IPS-NIHi7 (cell line): ENCODE measurements around the gene ZNF366.
A peak's percentile ranks its signal among the peaks of the same experiment; 100 is the strongest.

Experiments used
- DNase-seq: peaks from one replicate; pipeline ENCODE4 v3.0.0; 2012; ENCODE audit warnings: mixed read lengths; ENCODE audit errors: extremely low spot score

The ZNF366 gene

DNA sequence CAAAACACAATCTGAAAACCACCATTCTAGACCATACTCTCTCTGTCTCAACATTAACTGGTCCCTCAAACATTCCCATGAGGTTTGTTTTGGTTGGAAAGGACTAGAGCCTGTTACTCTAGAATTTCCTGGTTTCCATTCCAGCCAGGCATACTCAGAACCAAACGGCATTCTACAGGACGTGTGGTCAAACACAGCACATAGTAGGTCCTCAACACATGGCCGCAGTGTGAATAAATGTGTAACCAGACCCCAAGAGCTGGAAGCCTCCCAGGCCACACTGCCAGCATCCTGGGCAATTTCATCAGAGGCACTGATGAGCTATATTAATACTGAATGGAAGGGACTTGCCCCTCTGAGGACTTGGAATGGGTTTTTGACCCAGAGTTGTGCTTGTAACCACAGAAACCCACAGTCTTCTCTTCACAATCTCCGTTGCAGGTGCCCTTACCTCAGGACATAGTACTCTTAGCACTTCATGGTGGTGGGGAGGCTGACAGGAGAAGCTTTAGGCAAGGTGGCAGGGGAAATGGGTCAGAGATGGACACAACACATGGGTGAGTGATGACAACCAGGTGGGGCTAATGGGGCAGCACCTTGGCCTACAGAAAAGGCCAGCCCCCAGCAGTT is 66.0 kb downstream of the ZNF366 start:
- DNase-seq, result no peak

DNA sequence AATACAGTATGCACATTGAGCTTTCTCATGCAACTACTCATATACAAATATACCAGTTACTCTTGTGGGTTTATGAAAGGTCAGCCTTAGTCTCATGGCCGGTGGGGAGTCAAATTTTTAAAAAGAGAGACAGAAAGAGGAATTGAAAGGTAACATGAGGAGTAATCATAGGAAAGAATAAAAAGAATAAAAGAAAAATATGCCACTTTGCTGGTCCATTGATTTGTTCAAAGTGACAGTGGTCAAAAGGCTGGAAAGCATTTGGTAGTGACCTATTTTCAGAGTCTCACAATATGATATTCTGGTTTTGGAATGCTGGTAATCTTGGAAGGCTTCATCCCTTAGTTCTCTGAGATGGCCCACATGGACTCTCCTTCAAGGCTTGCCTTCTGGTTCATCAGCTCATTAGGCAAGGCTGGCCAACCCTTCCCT is 67.0 kb downstream of the ZNF366 start:
- no peak for DNase-seq

DNA sequence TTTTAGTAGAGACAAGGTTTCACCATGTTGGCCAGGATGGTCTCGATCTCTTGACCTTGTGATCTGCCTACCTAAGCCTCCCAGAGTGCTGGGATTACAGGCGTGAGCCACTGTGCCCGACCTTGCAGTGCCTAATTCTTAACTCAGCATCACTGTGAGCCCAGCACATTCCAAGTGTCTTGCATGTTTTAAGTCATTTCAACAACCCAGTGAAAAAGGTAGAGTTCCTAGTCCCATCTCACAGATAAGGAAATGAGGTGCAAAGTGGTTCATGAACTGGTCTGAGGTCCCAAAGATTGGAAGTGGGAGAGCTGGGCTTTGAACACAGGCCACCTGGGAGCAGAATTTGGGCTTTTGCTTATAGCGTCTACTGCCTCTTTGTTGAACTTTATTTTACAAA is 68.0 kb downstream of the ZNF366 start:
- DNase-seq, result no peak

DNA sequence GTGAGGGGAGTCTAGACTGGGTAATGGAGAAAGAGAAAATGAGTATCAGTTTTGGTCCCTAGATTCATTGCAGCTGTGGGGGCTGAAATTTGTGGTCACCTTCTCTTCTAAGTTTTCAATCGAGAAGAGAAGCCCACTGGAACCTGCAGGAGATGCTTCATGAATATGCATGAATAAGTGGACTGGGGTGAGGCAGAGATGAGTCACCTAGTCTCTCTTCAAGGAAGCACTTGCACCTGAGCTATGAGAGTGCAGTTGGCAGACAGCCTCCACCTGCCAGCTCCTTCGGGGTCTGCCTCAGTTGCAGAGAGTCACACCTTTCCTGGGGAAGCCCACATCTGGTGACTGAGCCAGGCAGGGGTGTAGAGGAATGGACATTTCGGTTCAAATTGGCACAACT is 69.1 kb downstream of the ZNF366 start:
- no peak for DNase-seq

DNA sequence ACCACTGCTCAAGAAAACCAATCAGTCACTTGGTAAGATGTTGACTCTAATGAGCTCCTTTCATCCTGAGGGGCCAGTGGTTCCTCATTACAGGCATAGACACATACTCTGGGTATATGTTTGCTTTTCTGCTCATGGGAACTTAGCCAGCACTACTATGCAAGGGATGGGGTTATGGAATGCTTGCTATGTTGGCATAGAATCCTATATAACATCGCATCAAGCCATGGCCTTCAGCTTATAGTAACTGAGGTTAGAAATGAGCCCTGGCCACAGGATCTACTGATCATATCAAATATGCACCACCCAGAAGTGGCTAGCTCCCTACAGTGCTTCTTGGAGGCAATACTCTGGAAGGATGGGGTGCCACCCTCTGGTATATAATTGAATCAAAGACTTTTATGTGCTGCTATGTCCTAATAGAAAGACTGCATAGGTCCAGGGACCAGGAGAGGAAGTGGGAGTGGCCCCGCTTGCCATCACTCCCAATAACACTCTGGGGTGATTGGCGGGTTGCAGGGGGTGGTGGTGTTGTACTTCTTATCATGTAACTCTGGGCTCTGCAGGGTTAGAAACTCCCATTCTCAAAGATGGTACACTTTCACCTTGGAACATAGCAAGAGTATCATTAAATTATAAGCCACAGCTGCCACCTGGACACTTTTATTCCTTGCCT is 70.3 kb downstream of the ZNF366 start:
- no peak for DNase-seq

DNA sequence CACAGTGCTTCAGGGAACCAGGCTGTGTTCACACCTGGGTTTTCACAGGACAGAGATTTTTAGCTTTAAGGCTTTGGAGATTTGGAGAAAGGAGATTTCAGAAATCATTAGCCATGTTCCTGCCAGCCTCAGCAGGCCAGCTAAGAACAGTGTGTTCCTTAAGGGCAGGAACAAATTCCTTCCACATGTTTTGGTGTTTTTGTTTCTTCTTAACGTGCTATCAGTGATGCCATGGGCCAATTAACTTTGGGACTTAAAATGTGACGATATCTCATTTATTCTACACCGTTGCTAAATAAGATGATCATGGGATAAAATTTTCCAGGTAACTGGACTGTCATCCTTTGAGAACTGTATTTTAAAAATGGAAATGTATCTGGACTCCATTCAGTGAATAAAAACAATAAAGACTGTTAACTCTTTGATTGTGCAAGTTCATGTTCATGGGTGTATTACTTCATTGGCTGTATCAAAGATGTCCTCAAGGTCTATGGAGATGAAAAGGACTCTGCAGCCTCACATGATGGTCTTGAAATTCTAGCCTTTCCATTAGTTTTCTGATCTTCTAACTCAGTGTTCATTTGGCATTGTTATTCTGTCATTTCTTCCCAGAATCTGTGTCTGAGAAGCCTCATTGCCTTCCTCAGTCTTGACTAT is 72.3 kb downstream of the ZNF366 start:
- no peak for DNase-seq

DNA sequence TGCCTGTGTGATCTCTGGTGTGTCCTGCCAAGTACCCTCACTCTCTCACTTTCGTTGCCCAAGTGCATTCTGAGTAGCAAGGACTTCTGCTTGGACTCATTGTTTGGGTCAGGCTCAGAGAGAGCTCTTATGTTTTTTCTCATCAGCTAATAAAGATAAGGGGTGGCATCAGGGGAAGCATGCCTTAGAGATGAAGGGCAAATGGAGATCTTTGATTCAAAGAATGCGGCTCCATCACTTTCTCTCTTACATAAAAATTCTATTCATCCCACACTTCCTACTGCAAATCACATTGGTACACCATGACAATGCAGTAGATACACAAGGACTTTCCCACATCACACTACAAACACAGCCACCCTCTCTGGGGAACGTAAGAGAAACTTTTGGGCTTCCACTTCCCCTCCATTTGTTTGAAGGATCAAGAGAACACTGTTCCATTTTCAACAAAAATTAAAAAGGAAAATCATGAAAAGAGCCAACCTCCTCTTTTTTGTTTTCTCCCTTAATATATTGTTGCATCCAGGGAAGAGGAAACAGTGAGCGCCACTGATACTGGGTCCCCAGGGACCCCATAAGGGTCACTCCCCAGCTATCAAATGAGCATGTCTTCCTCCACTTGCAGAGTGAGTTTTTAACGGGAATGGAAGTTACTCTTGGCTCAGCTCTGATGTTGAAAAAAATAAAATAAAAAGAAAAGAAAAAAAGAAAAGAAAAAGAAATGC is 73.0 kb downstream of the ZNF366 start:
- DNase-seq, result no peak

DNA sequence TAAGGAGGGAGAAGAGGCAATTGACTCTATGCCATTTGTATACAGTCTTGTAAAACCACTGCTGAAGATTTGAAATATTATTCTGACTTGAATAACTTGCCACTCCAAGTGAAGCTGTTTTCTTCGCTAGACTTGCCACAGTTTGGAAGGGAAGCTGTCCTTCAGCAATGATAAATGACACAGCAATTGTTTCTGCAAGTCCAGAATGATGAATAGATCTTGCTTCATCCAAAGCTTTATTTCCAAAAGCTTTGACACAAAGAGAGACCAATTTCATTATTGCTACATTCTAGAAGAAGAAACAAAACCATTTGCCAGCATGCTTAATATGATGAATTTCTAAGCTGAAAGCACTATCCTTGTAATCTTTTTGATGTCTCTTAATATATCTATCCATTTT is 73.7 kb downstream of the ZNF366 start:
- no peak for DNase-seq

DNA sequence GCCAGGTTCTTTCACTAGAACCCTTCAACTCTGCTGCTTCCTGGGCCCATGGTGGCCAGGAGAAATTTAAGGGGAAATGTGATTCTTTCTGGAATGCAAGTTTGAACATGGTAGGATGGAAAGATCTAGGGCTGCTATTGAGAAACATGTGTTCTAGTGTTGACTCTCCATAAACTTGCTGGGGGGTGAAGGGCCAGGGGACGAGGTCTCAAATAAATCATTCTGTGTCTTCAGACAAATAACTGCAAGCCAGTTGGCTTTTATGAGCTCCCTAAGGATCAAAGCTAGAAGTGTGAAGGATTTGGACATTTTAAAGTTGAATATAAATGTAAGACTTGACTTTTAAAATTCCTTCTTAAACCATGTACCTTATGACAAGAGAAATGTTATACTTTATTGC is 78.5 kb downstream of the ZNF366 start:
- DNase-seq, result no peak

DNA sequence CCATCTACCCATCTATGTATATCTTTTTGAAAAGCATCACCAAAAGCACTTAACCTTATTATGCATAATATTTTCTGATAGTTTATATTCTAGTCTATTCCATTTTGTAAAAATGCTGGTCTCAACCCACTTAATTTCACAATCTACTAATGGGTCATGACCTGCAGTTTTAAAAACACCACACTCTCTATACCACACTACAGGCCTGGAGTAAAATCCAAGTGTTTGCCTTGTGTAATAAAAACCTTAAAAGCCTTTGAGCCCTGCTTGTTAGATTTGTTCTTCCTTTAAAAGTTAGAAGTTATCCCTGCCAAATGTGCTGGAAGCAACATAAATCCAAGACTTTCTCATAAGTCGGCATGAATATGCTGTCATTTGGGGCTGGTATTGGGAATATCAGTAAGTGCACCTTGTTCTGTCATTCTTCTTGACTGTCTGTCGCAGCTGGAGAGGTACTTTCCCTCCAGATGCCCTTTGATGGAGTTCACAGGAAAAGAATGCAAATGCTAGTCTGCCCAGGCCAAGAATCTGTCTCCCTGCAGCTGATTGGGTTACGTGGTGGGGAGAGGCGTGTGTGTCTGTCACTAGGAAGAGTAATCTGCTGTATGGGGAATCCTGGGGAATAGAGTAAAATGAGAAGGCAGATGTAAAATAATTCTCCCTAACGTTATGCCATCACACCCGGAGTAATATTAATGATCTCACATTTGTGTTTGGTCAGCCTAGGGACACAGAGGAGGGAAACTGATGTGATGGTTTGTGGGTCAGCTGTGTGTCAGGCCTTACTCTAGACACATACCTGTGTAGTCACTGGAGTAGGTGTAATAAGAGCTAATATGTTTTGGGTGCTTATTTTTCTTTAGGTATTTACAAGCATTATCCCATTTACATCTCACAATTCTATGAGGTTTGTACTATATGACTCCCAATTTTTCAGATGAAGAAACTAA is 79.4 kb downstream of the ZNF366 start:
- DNase-seq, result peak; percentile 65

DNA sequence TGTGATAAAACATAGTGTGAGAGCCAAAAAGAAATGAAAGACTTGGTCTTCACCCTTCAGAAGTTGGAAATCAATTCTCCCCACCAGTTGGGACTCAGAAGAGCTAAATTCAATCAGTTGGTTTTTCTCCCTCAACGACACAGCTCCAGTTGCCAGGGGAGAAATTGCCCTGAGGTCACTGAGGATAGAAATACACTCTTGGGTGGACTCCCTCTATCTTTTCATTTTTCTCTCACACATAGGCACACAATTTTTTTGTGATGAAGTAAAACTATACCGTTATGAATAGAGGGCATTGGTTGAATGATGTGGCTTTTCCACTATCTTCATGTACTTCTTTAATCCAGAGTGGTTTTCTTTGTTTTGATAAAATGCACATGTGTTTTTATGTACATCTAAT is 80.2 kb downstream of the ZNF366 start:
- no peak for DNase-seq

DNA sequence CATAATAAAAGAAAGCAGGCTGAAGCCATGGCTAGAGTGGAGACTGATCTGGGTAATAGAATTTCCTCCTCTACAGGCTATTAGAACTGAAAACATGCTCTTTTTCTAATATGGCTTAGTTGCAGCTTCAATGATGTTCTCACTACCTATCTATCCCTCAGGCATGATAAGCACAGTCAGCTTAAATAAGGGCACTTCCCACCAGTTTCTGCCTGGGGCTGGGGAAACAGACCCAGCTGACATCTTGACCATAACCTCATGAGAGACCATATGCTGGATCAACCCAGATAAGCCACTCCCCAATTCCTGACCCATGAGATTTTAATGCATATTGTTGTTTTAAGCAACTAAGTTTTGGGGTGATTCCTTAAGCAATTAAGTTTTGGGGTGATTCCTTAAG is 81.2 kb downstream of the ZNF366 start:
- no peak for DNase-seq

DNA sequence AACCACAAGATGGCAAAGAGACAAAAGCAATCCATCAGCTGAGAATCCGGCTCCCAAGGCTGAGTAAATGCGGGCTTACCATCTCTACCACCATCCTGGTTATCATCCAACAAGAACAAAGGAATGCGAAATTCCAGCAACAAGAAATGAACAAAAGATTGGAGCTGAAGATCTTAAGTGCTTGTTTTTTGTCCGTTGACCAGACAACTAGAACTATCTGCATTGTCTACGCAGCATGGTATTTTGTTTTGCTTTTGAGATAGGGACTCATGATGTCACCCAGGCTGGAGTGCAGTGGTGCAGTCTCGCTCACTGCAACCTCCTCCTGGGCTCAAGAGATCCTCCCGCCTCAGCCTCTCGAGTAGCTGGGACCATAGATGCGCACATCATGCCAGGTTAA is 88.9 kb downstream of the ZNF366 start:
- no peak for DNase-seq

DNA sequence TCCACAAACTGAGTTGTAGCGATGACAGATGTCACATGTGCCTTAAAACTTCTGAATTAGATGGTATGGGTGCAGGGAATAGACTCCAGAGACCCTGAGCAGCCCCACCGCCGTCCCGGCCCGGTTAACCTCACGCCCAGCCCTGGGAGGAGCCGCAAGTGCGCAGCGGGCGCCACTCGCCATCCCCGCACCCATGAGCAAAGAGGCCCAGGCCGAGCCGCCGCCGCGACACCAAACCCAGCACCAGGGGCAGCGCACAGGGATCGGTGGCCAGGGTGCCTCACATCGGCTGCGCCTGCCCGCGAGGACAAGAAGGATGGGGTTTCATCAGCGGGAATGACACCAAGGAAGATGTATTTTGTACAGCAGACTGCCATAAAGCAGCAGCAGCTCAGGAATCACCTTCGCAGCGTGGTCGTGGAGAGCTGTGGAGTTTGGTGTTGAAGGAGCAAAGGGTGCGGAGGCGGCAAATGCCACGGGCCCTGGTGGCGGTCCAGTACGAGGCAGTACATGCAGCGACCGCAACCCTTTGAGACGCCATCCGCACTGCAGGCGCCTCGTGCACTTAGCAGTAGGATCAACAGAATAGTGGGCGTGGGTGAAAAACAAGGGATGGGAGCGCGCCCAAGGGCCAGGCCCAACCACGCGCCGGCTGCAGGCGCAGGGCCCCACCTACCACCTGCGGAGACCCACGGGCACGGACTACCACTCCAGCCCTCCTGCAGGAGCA is 89.7 kb downstream of the ZNF366 start:
- no peak for DNase-seq

DNA sequence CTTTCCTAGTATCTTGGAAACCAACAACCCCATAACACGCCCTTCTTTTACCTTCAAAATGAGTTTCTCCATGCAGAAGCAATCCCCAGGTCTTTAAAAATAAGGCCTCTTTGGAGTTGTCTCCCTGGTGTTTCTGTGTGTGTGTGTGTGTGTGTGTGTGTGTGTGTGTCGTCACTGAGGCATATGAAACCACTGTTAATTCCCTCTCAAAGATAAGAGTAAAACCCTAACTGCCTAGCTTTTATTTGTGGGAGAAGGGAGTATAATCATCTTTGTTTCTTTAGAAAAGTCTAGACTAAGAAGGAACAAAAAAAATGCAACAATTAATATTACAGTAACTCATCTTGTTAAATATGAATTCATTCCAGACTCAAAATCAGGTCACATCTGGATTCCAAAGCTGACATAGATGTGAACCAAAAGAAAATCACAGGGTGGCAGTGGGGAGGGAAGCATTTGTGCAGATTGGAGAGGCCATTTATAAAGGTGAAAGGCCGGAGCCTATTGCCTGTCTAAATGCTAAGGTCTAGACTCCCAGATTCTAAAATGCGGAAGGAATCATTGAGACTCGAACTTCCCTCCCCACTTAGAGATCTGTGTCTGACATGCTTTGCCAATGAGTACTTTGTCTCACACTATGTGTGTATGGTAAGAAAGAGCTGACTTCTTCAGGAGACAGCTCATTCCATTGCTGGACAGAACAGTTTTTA is 91.4 kb downstream of the ZNF366 start:
- DNase-seq, result no peak

DNA sequence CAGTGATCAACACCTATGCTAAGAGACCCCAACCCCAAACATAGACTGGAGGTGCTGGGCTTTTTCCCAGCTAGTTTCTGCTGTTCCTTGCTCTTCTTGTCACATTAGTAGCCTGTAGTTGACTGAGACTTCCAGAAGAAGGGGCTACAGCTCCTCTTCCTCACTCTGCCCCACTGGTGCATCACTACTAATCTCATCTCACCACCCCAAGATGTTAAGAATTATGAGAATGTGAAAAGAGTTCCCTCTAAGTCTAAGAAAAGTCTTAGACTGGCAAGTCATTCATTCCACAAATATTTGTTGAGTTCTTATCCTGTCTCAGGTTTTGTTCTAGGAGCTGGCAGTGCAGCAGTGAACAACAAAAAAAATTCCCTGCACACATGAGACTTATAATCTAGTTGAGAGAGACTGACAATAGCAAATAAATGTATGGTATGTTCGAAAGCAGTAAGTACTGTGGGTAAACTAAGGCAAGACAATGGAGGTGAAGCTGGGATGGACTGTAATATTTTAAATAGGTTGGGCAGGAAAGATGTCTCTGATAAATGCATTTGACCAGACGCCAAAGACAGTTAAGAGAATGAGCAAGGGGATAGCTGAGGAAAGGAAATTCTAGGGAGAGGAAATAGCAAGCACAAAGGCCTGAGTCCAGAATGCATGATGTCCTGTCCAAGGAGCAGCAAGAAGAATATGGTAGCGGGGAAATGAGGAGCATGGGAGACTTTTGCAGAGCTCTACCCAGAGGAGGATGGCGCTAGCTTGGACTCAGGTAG is 94.7 kb downstream of the ZNF366 start:
- DNase-seq, result no peak

DNA sequence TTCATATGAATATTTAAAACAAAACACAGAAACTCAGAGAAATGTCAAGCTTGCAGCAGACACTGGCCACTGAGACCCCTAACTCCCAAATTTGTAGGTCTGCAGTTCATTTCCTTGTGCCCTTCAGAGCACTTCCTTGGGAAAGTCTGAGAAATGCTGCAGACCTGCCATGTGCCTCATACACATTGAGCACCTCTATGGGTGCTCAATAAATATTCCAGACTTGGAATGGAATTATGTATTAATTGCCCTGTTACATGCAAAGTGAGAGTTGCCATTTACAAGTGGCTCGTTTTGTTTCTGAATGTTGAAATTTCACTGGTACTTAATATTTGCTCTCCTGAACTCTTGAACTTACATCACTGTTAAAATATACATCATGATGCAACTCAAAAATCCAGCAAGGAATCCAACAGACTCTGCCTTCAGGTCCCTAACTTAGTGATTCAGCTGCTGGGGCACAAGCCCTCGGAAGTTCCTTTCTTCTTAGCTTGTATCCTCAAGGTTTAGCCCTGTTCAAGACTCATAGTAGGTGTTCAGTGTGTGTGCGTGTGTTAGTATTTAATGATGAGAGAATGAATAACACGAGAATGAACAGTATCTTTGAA is 96.4 kb downstream of the ZNF366 start:
- DNase-seq, result no peak

DNA sequence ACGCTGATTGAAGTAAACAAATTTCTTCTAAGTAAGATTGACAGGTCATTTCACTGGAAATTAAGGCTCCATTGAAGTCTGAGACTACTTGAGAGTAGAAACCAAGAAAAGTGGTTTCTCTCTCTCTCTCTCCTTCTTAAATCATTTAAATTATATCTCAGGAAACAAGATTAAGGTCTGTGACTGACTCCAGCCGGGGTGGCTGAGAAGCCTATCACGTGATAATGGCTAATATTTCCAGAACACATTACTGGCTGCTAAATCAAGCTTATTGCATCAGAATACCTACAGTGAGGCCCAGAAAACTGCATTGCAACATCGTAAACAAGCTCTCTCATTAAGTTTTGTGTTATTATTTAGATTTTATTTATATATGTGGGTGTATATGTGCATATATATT is 98.6 kb downstream of the ZNF366 start:
- no peak for DNase-seq

DNA sequence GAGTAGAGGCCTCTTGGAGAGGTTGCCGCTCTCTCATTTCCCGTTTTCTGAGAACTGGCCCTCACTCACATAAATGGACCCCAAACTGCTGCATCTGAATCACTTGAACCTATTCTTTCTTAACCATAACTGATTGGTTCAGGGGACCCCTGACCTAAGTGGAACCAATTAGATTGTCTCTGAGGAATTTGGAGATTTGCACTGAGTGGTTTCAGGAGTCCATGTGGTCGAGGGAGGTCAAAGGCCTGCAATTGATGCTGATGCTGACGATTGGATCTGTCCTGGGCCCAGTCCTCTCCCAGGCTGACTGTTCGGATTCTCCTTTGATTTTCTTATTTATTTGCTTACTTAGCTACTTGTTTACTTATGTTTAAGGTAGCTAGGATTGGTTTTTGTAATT is 99.1 kb downstream of the ZNF366 start:
- DNase-seq, result no peak
